Sigmoid colon (tissue), 7 donors: ENCODE data around the gene PEX16. TPM values are rescaled to one million over a fixed set of nuclear protein-coding genes. Genes with fewer than 3 reads are reported as not detected.

ENCODE experiments used
- DNase-seq: peaks from one replicate; pipeline ENCODE4 v3.0.0-alpha.2; 2019
- H3K27ac ChIP-seq, 4 donors: fragments of 200-600 bp; sonication (generic); one replicate each; pipeline ENCODE4 v1.5.1; 2016 to 2019; ENCODE audit warnings: mild to moderate bottlenecking in 1 of 4
- H3K27me3 ChIP-seq, 3 donors: fragments of 200-600 bp; sonication (generic); one replicate each; pipeline ENCODE4 v1.5.1; 2019; ENCODE audit warnings: mild to moderate bottlenecking in 1 of 3
- H3K36me3 ChIP-seq, 4 donors: fragments of 200-600 bp; sonication (generic); one replicate each; pipeline ENCODE4 v1.5.1; 2016 to 2019
- H3K4me1 ChIP-seq, 4 donors: fragments of 200-600 bp; sonication (generic); one replicate each; pipeline ENCODE4 v1.5.1; 2017 to 2019
- H3K4me3 ChIP-seq, 4 donors: fragments of 200-600 bp; sonication (generic); one replicate each; pipeline ENCODE4 v1.5.1; 2017 to 2019; ENCODE audit warnings: mild to moderate bottlenecking in 2 of 4, moderate library complexity in 1 of 4
- H3K9me3 ChIP-seq, 4 donors: fragments of 200-600 bp in 3 of 4; sonication (generic) in 3 of 4; one replicate each; pipeline versions ENCODE4 v1.5.1 to v1.6.1; 2013 to 2019
- CTCF ChIP-seq, 4 experiments: fragments of 450-650 bp in 3 of 4; fragments of 200-600 bp in 1 of 4; IDR thresholded peaks; one replicate each; pipeline ENCODE4 v1.5.1; 2016 to 2019; ENCODE audit warnings: antibody characterized with exemption in 4 of 4, mild to moderate bottlenecking in 3 of 4, moderate library complexity in 2 of 4
- EP300 ChIP-seq, 4 donors: sonication (generic); formaldehyde crosslinking; IDR thresholded peaks; one replicate each; pipeline ENCODE4 v1.6.1; 2017; ENCODE audit warnings: antibody characterized with exemption in 4 of 4
- POLR2A ChIP-seq, 2 donors: fragments of 450-650 bp; IDR thresholded peaks; one replicate each; pipeline ENCODE4 v1.6.1; 2016; ENCODE audit warnings: antibody characterized with exemption in 2 of 2, mild to moderate bottlenecking in 2 of 2, moderate library complexity in 2 of 2
- POLR2AphosphoS5 ChIP-seq, 4 donors: sonication (generic); formaldehyde crosslinking; IDR thresholded peaks; one replicate each; pipeline ENCODE4 v1.6.1; 2017; ENCODE audit warnings: antibody characterized with exemption in 4 of 4
- WGBS, 2 donors: extraction: QIAGEN DNeasy Blood & Tissue Kit; methylation state at CpG; one replicate each; pipeline ENCODE4 v1.1.7; 2013; 5-methylcytosine and 5-hydroxymethylcytosine counted together
- intact Hi-C: fragments of 100-400 bp; cut with DNase I; formaldehyde crosslinking; loops from one replicate; pipeline ENCODE4 v1.15.1; 2023
- polyA plus RNA-seq, 3 donors: library from polyadenylated mRNA; stranded (reverse); fragments of 200-250 nt; gene quantifications; one replicate each; pipeline ENCODE4 v1.2.3, GENCODE V29; 2013
- total RNA-seq, 4 donors: library from RNA; depleted of rRNA; stranded (reverse); fragments of >200 nt; gene quantifications; one replicate each; pipeline ENCODE4 v1.1.0, GENCODE V29; 2016
- donor health status: healthy with polysubstance abuse.
- donor health status: Bipolar disorder and iron deficiency.
- donor health status: healthy.

The PEX16 gene
- total and polyA plus RNA-seq, 7 donors: 13.8 to 46.3 (median 28.2) TPM

DNA sequence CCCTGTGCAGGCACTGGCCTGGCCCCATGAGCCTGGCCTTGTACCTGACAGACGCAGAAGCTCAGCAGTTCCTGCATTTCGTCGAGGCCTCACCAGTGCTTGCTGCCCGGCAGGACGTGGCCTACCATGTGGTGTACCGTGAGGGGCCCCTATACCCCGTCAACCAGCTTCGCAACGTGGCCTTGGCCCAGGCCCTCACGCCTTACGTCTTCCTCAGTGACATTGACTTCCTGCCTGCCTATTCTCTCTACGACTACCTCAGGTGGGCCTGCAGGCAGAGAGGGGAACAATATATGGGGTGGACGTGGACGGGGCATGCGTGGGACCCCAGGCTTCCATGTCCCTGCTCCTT lies 9.6 kb upstream of the PEX16 start:
- 66 to 83% methylated on average over 15 of the region's 15 CpGs for WGBS, 2 donors
- intact Hi-C loops: no loop called here
- Histone ChIP-seq H3K4me3 (no peak overlapping the region), H3K36me3 (peaks cover 0 to 11% (median 7%) of the 10 kb centered on the region in 4 donors), H3K4me1 (peaks cover 0 to 11% (median 10%) of the 10 kb centered on the region in 4 donors), H3K9me3 (no peaks in the 10 kb centered on the region), H3K27me3 (peaks cover 11 to 29% (median 12%) of the 10 kb centered on the region in 3 donors), H3K27ac (no peak overlapping the region)
- peak; percentile 55 for DNase-seq
- TF ChIP-seq EP300 (IDR thresholded peaks at IDR 0.05) (no peak), CTCF (IDR thresholded peaks at IDR 0.05) (no peak), POLR2AphosphoS5 (IDR thresholded peaks at IDR 0.05) (peak in 1 of 4 donors; percentile 17)

GRCh38 chr11:45926536-45927331 lies 9.1 kb upstream of the PEX16 start:
- H3K27ac ChIP-seq: no peak overlapping the region
- H3K9me3 ChIP-seq: no peaks in the 10 kb centered on the region
- H3K4me1 ChIP-seq: peaks cover 0 to 17% (median 16%) of the 10 kb centered on the region in 4 donors
- WGBS, 2 donors: 92% methylated on average over 12 of the region's 12 CpGs
- intact Hi-C loops: no loop called here
- peak; percentile 64 for DNase-seq
- H3K4me3 ChIP-seq: no peak overlapping the region
- TF ChIP-seq CTCF (IDR thresholded peaks at IDR 0.05) (no peak), POLR2AphosphoS5 (IDR thresholded peaks at IDR 0.05) (no peak), POLR2A (IDR thresholded peaks at IDR 0.05) (no peak), EP300 (IDR thresholded peaks at IDR 0.05) (no peak)
- H3K36me3 ChIP-seq: peaks cover 0 to 5% (median 1%) of the 10 kb centered on the region in 4 donors
- peaks cover 15 to 35% (median 17%) of the 10 kb centered on the region in 3 donors for H3K27me3 ChIP-seq

DNA sequence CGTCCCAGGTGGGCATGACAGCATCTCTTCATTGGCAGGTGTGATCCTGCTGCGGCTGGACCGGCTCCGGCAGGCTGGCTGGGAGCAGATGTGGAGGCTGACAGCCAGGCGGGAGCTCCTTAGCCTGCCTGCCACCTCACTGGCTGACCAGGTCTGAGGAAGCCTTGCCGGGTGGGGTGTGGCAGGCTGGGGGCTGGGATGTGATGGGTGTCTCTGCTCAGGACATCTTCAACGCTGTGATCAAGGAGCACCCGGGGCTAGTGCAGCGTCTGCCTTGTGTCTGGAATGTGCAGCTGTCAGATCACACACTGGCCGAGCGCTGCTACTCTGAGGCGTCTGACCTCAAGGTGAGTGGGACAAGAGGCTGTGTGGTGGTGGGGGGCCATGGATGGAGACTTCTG lies 8.3 kb upstream of the PEX16 start:
- WGBS, 2 donors: 82 to 86% methylated on average over 12 of the region's 12 CpGs
- H3K4me1 ChIP-seq: peaks cover 0 to 18% (median 17%) of the 10 kb centered on the region in 4 donors
- H3K4me3 ChIP-seq: no peak overlapping the region
- no peak for TF ChIP-seq CTCF (IDR thresholded peaks at IDR 0.05)
- no peak for TF ChIP-seq POLR2AphosphoS5 (IDR thresholded peaks at IDR 0.05)
- TF ChIP-seq EP300 (IDR thresholded peaks at IDR 0.05): no peak
- TF ChIP-seq POLR2A (IDR thresholded peaks at IDR 0.05): no peak
- H3K27ac ChIP-seq: no peak overlapping the region
- peaks cover 15 to 40% (median 20%) of the 10 kb centered on the region in 3 donors for H3K27me3 ChIP-seq
- H3K36me3 ChIP-seq: no peaks in the 10 kb centered on the region
- H3K9me3 ChIP-seq: no peaks in the 10 kb centered on the region
- intact Hi-C loops: no loop called here
- DNase-seq: no peak

- intact Hi-C loops: no loop called here
- no peak overlapping the region for H3K27ac ChIP-seq
- TF ChIP-seq POLR2A (IDR thresholded peaks at IDR 0.05) (no peak), EP300 (IDR thresholded peaks at IDR 0.05) (no peak), CTCF (IDR thresholded peaks at IDR 0.05) (no peak), POLR2AphosphoS5 (IDR thresholded peaks at IDR 0.05) (no peak)
- no peak for DNase-seq
- H3K36me3 ChIP-seq: no peaks in the 10 kb centered on the region
- H3K4me1 ChIP-seq: peaks cover 0 to 18% (median 17%) of the 10 kb centered on the region in 4 donors
- H3K27me3 ChIP-seq: peaks cover 15 to 40% (median 20%) of the 10 kb centered on the region in 3 donors
- no peak overlapping the region for H3K4me3 ChIP-seq
- H3K9me3 ChIP-seq: no peaks in the 10 kb centered on the region
- 75 to 85% methylated on average over 3 of the region's 3 CpGs for WGBS, 2 donors
Observed at GRCh38 chr11:45925550-45925949, 7.9 kb upstream of the PEX16 start.
